Measurements from ENCODE around the gene CARD11.

CARD11 gene

DNA sequence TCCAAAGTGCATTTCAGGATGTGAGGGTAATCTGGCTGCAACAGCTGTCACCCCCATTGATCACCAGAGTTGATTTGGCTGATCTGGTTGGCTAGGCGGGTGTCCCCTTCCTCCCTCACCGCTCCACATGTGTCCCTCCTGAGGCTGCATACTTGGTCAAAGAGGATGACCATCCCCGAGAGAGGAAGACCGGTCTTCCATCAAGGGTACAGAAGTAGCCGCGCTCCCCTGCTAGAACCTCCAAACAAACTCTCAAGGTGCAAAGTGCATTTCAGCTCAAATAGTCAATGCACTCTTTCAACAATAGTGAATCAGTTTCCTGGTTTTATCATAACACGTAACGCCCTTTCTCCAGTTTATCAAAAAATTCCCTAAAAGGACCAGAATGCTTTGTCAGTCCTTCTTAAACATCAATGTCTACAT, 44.6 kb downstream of the CARD11 start:
- no peaks in the 10 kb centered on the region for H3K36me3 ChIP-seq
- H3K27ac ChIP-seq: no peak overlapping the region
- H3K4me3 ChIP-seq (ENCODE audit: low read depth, low read length): no peak overlapping the region
- no peak for DNase-seq
- TF ChIP-seq, protein P1, sequence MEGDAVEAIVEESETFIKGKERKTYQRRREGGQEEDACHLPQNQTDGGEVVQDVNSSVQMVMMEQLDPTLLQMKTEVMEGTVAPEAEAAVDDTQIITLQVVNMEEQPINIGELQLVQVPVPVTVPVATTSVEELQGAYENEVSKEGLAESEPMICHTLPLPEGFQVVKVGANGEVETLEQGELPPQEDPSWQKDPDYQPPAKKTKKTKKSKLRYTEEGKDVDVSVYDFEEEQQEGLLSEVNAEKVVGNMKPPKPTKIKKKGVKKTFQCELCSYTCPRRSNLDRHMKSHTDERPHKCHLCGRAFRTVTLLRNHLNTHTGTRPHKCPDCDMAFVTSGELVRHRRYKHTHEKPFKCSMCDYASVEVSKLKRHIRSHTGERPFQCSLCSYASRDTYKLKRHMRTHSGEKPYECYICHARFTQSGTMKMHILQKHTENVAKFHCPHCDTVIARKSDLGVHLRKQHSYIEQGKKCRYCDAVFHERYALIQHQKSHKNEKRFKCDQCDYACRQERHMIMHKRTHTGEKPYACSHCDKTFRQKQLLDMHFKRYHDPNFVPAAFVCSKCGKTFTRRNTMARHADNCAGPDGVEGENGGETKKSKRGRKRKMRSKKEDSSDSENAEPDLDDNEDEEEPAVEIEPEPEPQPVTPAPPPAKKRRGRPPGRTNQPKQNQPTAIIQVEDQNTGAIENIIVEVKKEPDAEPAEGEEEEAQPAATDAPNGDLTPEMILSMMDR (IDR thresholded peaks at IDR 0.05; ENCODE audit: low read depth, low read length): no peak
- no peaks in the 10 kb centered on the region for H3K9me3 ChIP-seq (ENCODE audit: severe bottlenecking)
- no peaks in the 10 kb centered on the region for H3K27me3 ChIP-seq (ENCODE audit: insufficient read depth, low read depth, severe bottlenecking)

DNA sequence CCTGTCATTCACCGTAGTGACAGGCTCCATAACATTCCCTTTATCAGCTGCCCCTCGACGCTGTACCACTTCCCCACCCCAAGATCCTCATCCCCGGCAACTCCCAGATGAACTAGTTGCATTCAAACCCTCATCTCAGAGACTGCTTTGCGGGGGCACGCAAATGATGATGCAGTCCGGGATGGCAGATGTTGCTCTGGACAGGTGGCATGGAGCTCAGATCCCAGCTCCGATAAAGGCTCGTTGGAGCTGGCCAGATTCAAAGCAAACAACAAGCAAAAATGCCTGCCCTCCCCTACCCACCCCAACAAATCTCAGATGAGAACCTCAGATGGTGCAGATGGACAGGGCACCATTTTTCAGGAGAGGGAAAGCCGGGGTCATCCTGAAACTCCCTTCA, 46.7 kb downstream of the CARD11 start:
- no peak overlapping the region for H3K4me3 ChIP-seq (ENCODE audit: low read depth, low read length)
- peaks cover under 1% of the 10 kb centered on the region for H3K9me3 ChIP-seq (ENCODE audit: severe bottlenecking)
- DNase-seq: no peak
- H3K36me3 ChIP-seq: no peaks in the 10 kb centered on the region
- H3K27me3 ChIP-seq (ENCODE audit: insufficient read depth, low read depth, severe bottlenecking): no peaks in the 10 kb centered on the region
- no peak overlapping the region for H3K27ac ChIP-seq
- TF ChIP-seq, protein P1 (IDR thresholded peaks at IDR 0.05; ENCODE audit: low read depth, low read length): no peak

DNA sequence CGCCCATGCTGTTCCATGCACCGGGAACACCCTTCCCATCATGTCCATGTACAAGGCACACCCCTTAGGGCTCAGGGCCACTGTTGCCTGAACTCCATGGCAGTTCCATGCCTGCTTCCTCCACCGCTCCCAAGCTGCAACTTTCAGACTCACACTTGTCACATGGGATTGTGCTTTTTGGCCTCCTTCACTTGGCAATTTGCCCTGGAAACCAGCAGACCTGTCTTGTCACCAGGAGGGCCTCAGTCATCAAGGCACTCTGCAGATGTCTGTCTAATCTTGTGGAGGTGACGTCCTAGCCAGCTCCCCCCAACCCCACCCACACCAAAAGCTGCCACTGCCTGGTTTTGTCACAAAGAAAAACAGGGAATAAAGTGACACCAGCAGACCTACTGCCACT, 47.5 kb downstream of the CARD11 start:
- no peak overlapping the region for H3K4me3 ChIP-seq (ENCODE audit: low read depth, low read length)
- peaks cover 4% of the 10 kb centered on the region for H3K9me3 ChIP-seq (ENCODE audit: severe bottlenecking)
- DNase-seq: no peak
- no peaks in the 10 kb centered on the region for H3K27me3 ChIP-seq (ENCODE audit: insufficient read depth, low read depth, severe bottlenecking)
- TF ChIP-seq, protein P1 (IDR thresholded peaks at IDR 0.05; ENCODE audit: low read depth, low read length): no peak
- H3K36me3 ChIP-seq: no peaks in the 10 kb centered on the region
- H3K27ac ChIP-seq: no peak overlapping the region

DNA sequence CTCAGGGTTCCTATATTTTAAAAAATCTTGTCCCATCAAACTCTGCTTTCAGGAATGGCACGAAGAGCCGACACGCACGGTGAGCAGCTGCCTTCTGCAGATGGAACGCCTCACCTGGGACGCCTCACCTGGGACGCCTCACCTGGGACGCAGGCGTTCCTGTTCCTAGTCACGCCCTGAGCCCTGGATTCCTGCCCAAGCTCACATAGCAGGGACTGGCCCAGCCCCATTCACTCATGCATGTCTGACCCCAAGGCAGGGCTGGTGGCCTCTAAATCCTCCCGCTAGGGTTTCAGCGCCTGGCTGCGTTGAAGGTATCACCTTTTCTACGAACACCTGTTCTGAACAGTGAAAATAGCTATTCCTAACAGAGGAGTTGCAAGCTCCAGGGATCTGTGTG, 49.8 kb downstream of the CARD11 start:
- Histone ChIP-seq H3K27ac (no peak overlapping the region), H3K9me3 (ENCODE audit: severe bottlenecking) (peaks cover 6% of the 10 kb centered on the region), H3K4me3 (ENCODE audit: low read depth, low read length) (no peak overlapping the region), H3K27me3 (ENCODE audit: insufficient read depth, low read depth, severe bottlenecking) (no peaks in the 10 kb centered on the region), H3K36me3 (no peaks in the 10 kb centered on the region)
- no peak for DNase-seq
- TF ChIP-seq, protein P1 (IDR thresholded peaks at IDR 0.05; ENCODE audit: low read depth, low read length): no peak

DNA sequence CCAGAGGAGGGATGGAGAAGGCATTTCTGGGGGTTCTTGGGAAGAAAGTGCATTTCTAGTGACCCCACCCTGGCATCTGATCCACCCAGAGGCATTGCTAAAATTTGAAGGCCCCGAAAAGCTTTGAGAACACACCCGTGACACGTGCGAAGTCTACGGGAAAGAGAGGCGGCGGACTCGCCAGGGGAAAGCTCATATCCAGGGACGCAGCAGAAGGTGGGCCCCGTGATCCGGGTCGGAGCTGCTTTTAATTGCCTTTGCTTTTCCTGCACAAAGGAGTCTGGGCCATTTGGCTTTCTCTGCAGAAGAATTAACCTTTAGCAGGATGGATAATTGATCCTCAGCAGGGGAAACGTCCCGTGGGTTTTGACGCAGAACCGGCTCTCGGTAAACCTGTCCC, 50.3 kb downstream of the CARD11 start:
- Histone ChIP-seq H3K36me3 (no peaks in the 10 kb centered on the region), H3K4me3 (ENCODE audit: low read depth, low read length) (no peak overlapping the region), H3K27me3 (ENCODE audit: insufficient read depth, low read depth, severe bottlenecking) (no peaks in the 10 kb centered on the region), H3K9me3 (ENCODE audit: severe bottlenecking) (peaks cover 6% of the 10 kb centered on the region), H3K27ac (no peak overlapping the region)
- TF ChIP-seq, protein P1 (IDR thresholded peaks at IDR 0.05; ENCODE audit: low read depth, low read length): no peak
- no peak for DNase-seq

DNA sequence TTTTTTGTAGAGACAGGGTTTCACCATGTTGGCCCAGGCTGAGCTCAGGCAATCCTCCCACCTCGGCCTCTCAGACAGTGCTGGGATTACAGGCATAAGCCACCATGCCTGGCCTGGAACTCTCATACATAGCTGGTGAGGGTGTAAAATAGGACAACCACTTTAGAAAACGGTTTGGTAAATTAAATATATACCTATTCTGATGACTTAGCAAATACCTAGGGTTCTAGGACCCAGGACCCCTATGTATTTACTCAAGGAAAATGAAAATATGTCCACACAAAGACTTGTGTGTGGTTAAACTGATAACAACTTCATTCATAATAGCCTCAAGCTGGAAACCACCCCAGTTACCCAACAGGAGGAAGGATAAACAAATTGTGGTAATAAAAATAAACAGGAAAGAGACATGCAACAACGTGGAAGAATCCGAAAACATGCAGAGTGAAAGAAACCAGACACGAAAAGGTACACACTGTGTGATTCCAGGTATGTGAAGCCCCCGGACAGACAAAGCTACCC, 52.7 kb downstream of the CARD11 start:
- H3K9me3 ChIP-seq (ENCODE audit: severe bottlenecking): peaks cover 6% of the 10 kb centered on the region
- H3K27me3 ChIP-seq (ENCODE audit: insufficient read depth, low read depth, severe bottlenecking): no peaks in the 10 kb centered on the region
- TF ChIP-seq, protein P1 (IDR thresholded peaks at IDR 0.05; ENCODE audit: low read depth, low read length): no peak
- H3K27ac ChIP-seq: no peak overlapping the region
- no peak overlapping the region for H3K4me3 ChIP-seq (ENCODE audit: low read depth, low read length)
- H3K36me3 ChIP-seq: no peaks in the 10 kb centered on the region
- DNase-seq: no peak

Data from WERI-Rb-1 (cell line).